ENCODE results near the gene NCAN. TPM values are rescaled to one million over a fixed set of nuclear protein-coding genes. Genes with fewer than 3 reads are reported as not detected.

Gene NCAN
- total RNA-seq, 1 experiment from 2014 or later, result 3.0 TPM

GRCh38 chr19:19279062-19279612, 67.4 kb downstream of the NCAN start:
- POLR2A ChIA-PET, result no interaction called here
- CTCF ChIA-PET, result no interaction called here
- Mint-ChIP-seq H3K36me3 (peaks cover 20% of the 10 kb centered on the region), H3K9me3 (no peaks in the 10 kb centered on the region), H3K27ac (no peak overlapping the region), H3K4me3 (no peak overlapping the region), H3K4me1 (no peaks in the 10 kb centered on the region), H3K27me3 (ENCODE audit: low read depth) (peaks cover 4% of the 10 kb centered on the region)
- TF ChIP-seq ZNF317 (CRISPR knock-in tag; IDR thresholded peaks at IDR 0.05; ENCODE audit: borderline replicate concordance, low read depth), result no peak
- TF ChIP-seq, protein P1, sequence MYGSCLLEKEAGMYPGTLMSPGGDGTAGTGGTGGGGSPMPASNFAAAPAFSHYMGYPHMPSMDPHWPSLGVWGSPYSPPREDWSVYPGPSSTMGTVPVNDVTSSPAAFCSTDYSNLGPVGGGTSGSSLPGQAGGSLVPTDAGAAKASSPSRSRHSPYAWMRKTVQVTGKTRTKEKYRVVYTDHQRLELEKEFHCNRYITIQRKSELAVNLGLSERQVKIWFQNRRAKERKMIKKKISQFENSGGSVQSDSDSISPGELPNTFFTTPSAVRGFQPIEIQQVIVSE (CRISPR knock-in tag; IDR thresholded peaks at IDR 0.05; ENCODE audit: borderline replicate concordance), result no peak
- no peak for TF ChIP-seq EMX1 (CRISPR knock-in tag; IDR thresholded peaks at IDR 0.05)
- TF ChIP-seq ATF2 (CRISPR knock-in tag; IDR thresholded peaks at IDR 0.05; ENCODE audit: borderline replicate concordance, low read depth), result no peak
- TF ChIP-seq ELF4 (CRISPR knock-in tag; IDR thresholded peaks at IDR 0.05; ENCODE audit: low read depth), result no peak
- TF ChIP-seq, protein P2, sequence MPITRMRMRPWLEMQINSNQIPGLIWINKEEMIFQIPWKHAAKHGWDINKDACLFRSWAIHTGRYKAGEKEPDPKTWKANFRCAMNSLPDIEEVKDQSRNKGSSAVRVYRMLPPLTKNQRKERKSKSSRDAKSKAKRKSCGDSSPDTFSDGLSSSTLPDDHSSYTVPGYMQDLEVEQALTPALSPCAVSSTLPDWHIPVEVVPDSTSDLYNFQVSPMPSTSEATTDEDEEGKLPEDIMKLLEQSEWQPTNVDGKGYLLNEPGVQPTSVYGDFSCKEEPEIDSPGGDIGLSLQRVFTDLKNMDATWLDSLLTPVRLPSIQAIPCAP (CRISPR knock-in tag; IDR thresholded peaks at IDR 0.05), result no peak
- no peak for TF ChIP-seq ZNF138 (CRISPR knock-in tag; conservative IDR thresholded peaks at IDR 0.05)
- ATAC-seq (no peak), DNase-seq (ENCODE audit: low spot score) (no peak)

- Mint-ChIP-seq H3K4me3 (no peak overlapping the region), H3K9me3 (no peaks in the 10 kb centered on the region), H3K4me1 (no peaks in the 10 kb centered on the region), H3K36me3 (peaks cover 25% of the 10 kb centered on the region), H3K27me3 (ENCODE audit: low read depth) (no peaks in the 10 kb centered on the region), H3K27ac (no peak overlapping the region)
- ATAC-seq (no peak), DNase-seq (ENCODE audit: low spot score) (no peak)
- POLR2A ChIA-PET, result no interaction called here
- CTCF ChIA-PET, result no interaction called here
- TF ChIP-seq FOXP1 (CRISPR knock-in tag; IDR thresholded peaks at IDR 0.05; ENCODE audit: borderline replicate concordance) (no peak), SMAD3 (CRISPR knock-in tag; IDR thresholded peaks at IDR 0.05; ENCODE audit: borderline replicate concordance) (no peak)
- TF ChIP-seq, protein P3, sequence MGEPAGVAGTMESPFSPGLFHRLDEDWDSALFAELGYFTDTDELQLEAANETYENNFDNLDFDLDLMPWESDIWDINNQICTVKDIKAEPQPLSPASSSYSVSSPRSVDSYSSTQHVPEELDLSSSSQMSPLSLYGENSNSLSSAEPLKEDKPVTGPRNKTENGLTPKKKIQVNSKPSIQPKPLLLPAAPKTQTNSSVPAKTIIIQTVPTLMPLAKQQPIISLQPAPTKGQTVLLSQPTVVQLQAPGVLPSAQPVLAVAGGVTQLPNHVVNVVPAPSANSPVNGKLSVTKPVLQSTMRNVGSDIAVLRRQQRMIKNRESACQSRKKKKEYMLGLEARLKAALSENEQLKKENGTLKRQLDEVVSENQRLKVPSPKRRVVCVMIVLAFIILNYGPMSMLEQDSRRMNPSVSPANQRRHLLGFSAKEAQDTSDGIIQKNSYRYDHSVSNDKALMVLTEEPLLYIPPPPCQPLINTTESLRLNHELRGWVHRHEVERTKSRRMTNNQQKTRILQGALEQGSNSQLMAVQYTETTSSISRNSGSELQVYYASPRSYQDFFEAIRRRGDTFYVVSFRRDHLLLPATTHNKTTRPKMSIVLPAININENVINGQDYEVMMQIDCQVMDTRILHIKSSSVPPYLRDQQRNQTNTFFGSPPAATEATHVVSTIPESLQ (CRISPR knock-in tag; IDR thresholded peaks at IDR 0.05), result no peak
- TF ChIP-seq, protein P4, sequence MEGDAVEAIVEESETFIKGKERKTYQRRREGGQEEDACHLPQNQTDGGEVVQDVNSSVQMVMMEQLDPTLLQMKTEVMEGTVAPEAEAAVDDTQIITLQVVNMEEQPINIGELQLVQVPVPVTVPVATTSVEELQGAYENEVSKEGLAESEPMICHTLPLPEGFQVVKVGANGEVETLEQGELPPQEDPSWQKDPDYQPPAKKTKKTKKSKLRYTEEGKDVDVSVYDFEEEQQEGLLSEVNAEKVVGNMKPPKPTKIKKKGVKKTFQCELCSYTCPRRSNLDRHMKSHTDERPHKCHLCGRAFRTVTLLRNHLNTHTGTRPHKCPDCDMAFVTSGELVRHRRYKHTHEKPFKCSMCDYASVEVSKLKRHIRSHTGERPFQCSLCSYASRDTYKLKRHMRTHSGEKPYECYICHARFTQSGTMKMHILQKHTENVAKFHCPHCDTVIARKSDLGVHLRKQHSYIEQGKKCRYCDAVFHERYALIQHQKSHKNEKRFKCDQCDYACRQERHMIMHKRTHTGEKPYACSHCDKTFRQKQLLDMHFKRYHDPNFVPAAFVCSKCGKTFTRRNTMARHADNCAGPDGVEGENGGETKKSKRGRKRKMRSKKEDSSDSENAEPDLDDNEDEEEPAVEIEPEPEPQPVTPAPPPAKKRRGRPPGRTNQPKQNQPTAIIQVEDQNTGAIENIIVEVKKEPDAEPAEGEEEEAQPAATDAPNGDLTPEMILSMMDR (IDR thresholded peaks at IDR 0.05), result no peak
Observed at GRCh38 chr19:19279853-19280252, 68.1 kb downstream of the NCAN start.

GRCh38 chr19:19280561-19280960, 68.8 kb downstream of the NCAN start:
- Mint-ChIP-seq H3K27me3 (ENCODE audit: low read depth) (no peaks in the 10 kb centered on the region), H3K27ac (peak overlapping the region; percentile 57; the same call in 1 of the 2 replicates), H3K4me3 (no peak overlapping the region), H3K4me1 (no peaks in the 10 kb centered on the region), H3K9me3 (no peaks in the 10 kb centered on the region), H3K36me3 (peaks cover 27% of the 10 kb centered on the region)
- no peak for ATAC-seq
- DNase-seq (ENCODE audit: low spot score), result no peak
- POLR2A ChIA-PET, result no interaction called here
- CTCF ChIA-PET, result no interaction called here
- no peak for TF ChIP-seq ZNF263 (CRISPR knock-in tag; IDR thresholded peaks at IDR 0.05; ENCODE audit: low read depth)
- no peak for TF ChIP-seq USF2 (CRISPR knock-in tag; IDR thresholded peaks at IDR 0.05)
